Cardiac muscle cell (in vitro differentiated cells and primary cell): ENCODE data around the gene ITGA2. TPM values are rescaled to one million over a fixed set of nuclear protein-coding genes. Genes with fewer than 3 reads are reported as not detected.
A peak's percentile ranks its signal among the peaks of the same experiment; 100 is the strongest.
"Not testable (repeated sequence)": the region's sequence is repeated elsewhere in the genome, so short reads cannot be mapped to it uniquely, and the experiment has no call there.

Experiments used
- DNase-seq, 2 donors: peaks; one replicate each; pipeline versions ENCODE4 v3.0.0 to v3.0.0-alpha.2; 2010 to 2017; ENCODE audit warnings: low read depth in 1 of 2, low spot score in 1 of 2
- H3K27ac ChIP-seq: fragments of 200-600 bp; sonication (generic); 2 replicates; pipeline ENCODE4 v1.5.1; 2016
- H3K27me3 ChIP-seq: fragments of 200-600 bp; sonication (generic); 2 replicates; pipeline ENCODE4 v1.6.0; 2016; ENCODE audit warnings: control low read depth
- H3K36me3 ChIP-seq: fragments of 200-600 bp; sonication (generic); 2 replicates; pipeline ENCODE4 v1.5.1; 2016; ENCODE audit warnings: control low read depth
- H3K4me1 ChIP-seq: fragments of 200-600 bp; sonication (generic); 2 replicates; pipeline ENCODE4 v1.8.1; 2017; ENCODE audit warnings: low read depth, mild to moderate bottlenecking, mixed run types
- H3K4me3 ChIP-seq: fragments of 200-600 bp; sonication (generic); 2 replicates; pipeline ENCODE4 v1.5.1; 2016; ENCODE audit warnings: mild to moderate bottlenecking
- H3K9me3 ChIP-seq: fragments of 200-600 bp; sonication (generic); 2 replicates; pipeline ENCODE4 v1.5.1; 2017; ENCODE audit warnings: low read depth, mild to moderate bottlenecking, control low read depth
- polyA plus RNA-seq: library from polyadenylated mRNA; unstranded; fragments of >200 nt; fragmentation: Nextera tagmentation; extraction: Ambion mirVana; gene quantifications from 2 replicates; pipeline ENCODE4 v1.2.1, GENCODE V29; 2016
- total RNA-seq: library from RNA; depleted of rRNA; stranded (reverse); fragments of >200 nt; gene quantifications from 2 replicates; pipeline ENCODE4 v1.2.3, GENCODE V29; 2016
- TF ChIP-seq, protein P1 (sequence below): IDR thresholded peaks from 2 replicates; pipeline ENCODE4 v1.5.1; 2012; ENCODE audit warnings: low read depth, mild to moderate bottlenecking, low read length

Gene ITGA2
- total and polyA plus RNA-seq, 2 experiments from 2014 or later: 0.57 to 2.3 TPM

DNA sequence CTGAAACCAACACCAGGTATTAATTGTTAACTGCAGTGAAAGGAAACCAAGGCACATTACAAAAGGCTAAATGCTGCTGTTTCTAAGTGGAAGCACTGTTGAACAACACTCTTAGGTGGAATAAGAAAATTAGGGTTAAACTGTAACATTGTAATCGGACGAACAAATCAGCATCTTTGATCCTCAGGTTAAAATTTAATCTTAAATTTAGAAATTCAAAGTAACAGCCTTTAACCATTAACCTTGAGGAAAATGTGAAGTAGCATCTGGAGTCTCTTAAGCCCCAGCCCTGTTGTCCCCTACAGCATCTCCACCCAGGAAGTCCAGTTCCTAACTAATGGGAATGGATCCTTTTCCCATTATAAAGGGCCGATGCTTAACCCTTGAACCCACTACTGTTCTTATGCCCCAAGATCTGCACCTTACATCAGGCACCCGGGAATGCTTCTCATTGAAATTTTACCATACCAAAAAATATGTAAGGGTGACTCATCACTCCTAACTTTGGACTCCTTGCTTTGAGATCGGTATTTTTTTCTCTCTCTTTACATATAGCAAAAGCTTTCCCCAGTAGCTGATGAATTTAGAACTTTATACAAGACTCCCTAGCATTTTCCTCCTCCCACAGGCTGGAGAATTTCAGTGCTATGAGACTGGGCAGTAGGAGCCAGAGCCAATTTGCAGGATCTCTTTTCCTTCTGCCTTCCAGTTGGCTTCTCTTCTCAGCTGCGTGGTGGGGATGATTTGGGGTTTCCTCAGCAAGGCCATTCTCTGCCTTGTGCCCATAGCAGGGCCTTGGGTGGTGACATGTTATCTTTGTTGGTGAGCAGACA is 32.0 kb upstream of the ITGA2 start:
- no peaks in the 10 kb centered on the region for H3K36me3 ChIP-seq
- H3K4me1 ChIP-seq: no peaks in the 10 kb centered on the region
- no peaks in the 10 kb centered on the region for H3K27me3 ChIP-seq
- no peaks in the 10 kb centered on the region for H3K9me3 ChIP-seq
- no peak overlapping the region for H3K4me3 ChIP-seq
- TF ChIP-seq, protein P1, sequence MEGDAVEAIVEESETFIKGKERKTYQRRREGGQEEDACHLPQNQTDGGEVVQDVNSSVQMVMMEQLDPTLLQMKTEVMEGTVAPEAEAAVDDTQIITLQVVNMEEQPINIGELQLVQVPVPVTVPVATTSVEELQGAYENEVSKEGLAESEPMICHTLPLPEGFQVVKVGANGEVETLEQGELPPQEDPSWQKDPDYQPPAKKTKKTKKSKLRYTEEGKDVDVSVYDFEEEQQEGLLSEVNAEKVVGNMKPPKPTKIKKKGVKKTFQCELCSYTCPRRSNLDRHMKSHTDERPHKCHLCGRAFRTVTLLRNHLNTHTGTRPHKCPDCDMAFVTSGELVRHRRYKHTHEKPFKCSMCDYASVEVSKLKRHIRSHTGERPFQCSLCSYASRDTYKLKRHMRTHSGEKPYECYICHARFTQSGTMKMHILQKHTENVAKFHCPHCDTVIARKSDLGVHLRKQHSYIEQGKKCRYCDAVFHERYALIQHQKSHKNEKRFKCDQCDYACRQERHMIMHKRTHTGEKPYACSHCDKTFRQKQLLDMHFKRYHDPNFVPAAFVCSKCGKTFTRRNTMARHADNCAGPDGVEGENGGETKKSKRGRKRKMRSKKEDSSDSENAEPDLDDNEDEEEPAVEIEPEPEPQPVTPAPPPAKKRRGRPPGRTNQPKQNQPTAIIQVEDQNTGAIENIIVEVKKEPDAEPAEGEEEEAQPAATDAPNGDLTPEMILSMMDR: no peak
- H3K27ac ChIP-seq: no peak overlapping the region
- DNase-seq: peak in 1 of 2 donors; percentile 29

DNA sequence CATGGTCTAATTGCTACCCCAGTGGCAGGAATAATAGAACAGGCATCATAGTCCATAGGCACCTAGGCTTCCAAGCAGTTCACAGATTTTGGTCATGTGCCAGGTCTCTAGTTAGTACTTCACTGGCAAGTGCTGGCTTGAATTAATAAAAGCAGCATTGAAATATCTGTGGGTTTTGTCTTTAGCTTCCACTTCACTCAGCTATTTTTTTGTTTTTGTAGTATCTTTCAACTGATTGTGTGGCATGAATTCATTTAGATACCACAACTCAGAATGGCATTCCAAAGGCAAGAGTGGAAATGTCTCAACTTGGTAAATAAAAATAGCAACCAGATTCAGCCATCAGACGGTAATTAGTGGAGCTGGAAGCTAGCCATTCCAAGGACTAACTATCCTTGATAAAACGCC is 27.9 kb upstream of the ITGA2 start:
- H3K27ac ChIP-seq: no peak overlapping the region
- H3K4me1 ChIP-seq: no peaks in the 10 kb centered on the region
- DNase-seq: peak in 1 of 2 donors; percentile 52
- no peaks in the 10 kb centered on the region for H3K9me3 ChIP-seq
- H3K27me3 ChIP-seq: no peaks in the 10 kb centered on the region
- H3K36me3 ChIP-seq: no peaks in the 10 kb centered on the region
- H3K4me3 ChIP-seq: no peak overlapping the region
- TF ChIP-seq, protein P1: no peak

DNA sequence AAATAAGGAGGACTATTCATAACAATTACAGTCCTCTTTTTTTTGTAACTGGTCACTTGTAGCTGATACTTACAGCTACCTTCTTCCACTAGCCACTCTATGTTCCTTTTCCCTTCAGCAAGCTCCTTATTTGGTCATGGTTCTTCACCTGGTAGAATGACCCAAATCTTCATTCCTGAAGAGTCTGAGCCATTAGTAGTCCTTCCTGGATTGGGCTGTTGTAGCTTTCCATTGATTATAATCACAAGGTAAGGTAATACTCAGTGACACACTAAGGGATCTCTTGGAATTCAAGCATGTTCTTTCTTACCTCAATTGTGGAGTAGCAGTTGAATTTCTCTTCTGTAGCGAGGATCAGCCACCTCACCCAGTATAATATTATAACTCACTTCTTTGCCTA is 25.5 kb upstream of the ITGA2 start:
- Histone ChIP-seq H3K4me1 (no peaks in the 10 kb centered on the region), H3K27ac (no peak overlapping the region), H3K27me3 (no peaks in the 10 kb centered on the region), H3K36me3 (no peaks in the 10 kb centered on the region), H3K9me3 (no peaks in the 10 kb centered on the region), H3K4me3 (no peak overlapping the region)
- no peak for DNase-seq
- TF ChIP-seq, protein P1: no peak

DNA sequence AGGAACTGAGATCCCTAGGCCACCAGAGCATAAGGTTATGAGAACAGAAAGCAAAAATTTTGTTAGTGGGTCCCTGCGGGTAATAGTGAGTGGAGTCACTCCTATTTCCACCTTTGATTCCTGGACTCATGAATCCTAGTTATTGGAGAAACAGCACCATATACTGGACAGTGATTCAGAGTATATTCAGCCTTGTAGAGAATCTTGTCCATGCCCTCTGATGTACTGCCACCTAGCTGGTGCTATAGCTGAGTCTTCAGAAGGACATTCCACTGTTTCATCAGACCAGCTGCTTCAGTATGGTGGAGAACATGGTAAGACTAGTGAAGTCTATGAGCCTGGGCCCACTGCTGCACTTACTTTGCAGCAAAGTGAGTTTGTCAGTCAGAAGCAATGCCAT is 25.0 kb upstream of the ITGA2 start:
- TF ChIP-seq, protein P1: no peak
- no peak for DNase-seq
- H3K27me3 ChIP-seq: no peaks in the 10 kb centered on the region
- no peaks in the 10 kb centered on the region for H3K9me3 ChIP-seq
- no peaks in the 10 kb centered on the region for H3K36me3 ChIP-seq
- no peak overlapping the region for H3K4me3 ChIP-seq
- H3K4me1 ChIP-seq: no peaks in the 10 kb centered on the region
- H3K27ac ChIP-seq: no peak overlapping the region

DNA sequence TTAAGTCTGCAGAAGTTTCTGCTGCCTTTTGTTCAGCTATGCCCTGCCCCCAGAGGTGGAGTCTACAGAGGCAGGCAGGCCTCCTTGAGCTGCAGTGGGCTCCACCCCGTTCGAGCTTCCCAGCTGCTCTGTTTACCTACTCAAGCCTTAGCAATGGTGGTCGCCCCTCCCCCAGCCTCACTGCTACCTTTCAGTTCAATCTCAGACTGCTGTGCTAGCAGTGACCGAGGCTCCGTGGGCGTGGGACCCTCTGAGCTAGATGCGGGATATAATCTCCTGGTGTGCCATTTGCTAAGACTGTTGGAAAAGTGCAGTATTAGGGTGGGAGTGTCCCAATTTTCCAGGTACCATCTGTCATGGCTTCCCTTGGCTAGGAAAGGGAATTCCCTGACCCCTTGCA is 13.0 kb upstream of the ITGA2 start:
- DNase-seq: not testable (repeated sequence)

DNA sequence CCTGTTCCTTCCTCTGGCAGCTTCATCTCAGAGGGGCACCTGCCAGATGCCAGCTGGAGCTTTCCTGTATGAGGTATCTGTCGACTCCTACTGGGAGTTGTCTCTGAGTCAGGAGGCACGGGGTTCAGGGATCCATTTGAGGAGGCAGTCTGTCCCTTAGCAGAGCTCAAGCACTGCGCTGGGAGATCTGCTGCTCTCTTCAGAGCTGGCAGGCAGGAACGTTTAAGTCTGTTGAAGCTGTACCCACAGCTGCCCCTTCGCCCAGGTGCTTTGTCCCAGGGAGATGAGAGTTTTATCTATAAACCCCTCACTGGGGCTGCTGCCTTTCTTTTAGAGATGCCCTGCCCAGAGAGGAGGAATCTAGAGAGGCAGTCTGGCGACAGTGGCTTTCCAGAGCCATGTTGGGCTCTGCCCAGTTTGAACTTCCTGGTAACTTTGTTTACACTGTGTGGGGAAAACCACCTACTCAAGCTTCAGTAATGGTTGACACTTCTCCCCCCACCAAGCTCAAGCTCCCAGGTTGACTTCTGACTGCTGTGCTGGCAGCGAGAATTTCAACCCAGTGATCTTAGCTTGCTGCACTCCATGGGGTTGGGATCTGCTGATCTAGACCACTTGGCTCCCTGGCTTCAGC is 11.8 kb upstream of the ITGA2 start:
- TF ChIP-seq, protein P1: no peak
- H3K4me1 ChIP-seq: no peaks in the 10 kb centered on the region
- no peak overlapping the region for H3K4me3 ChIP-seq
- H3K27ac ChIP-seq: no peak overlapping the region
- H3K9me3 ChIP-seq: no peaks in the 10 kb centered on the region
- H3K36me3 ChIP-seq: no peaks in the 10 kb centered on the region
- no peaks in the 10 kb centered on the region for H3K27me3 ChIP-seq
- no peak for DNase-seq

More for the DNA sequence above, 13.0 kb upstream of the ITGA2 start:
- not testable (repeated sequence) for H3K27me3 ChIP-seq, H3K36me3 ChIP-seq, H3K27ac ChIP-seq, H3K4me3 ChIP-seq, H3K4me1 ChIP-seq, H3K9me3 ChIP-seq
